Thoracic aorta (tissue), 2 donors: ENCODE measurements around the gene TNFAIP2. TPM values are rescaled to one million over a fixed set of nuclear protein-coding genes. Genes with fewer than 3 reads are reported as not detected.

Experiments
- ATAC-seq: fragments of 150-250 bp; one replicate; pipeline ENCODE4 v1.8.0; 2017; ENCODE audit warnings: low read depth; ENCODE audit not compliant: insufficient number of reproducible peaks, low FRiP score
- DNase-seq: peaks from one replicate; pipeline ENCODE4 v3.0.0-alpha.2; 2020; ENCODE audit warnings: low spot score
- H3K27ac ChIP-seq, 2 donors: fragments of 200-600 bp; sonication (generic); 1 replicate in 1 of 2; 2 replicates in 1 of 2; pipeline ENCODE4 v1.5.1; 2016; ENCODE audit warnings: mild to moderate bottlenecking in 2 of 2, moderate library complexity in 2 of 2
- H3K27me3 ChIP-seq: fragments of 200-600 bp; sonication (generic); replicated peaks from 2 replicates; pipeline ENCODE4 v1.6.0; 2016; ENCODE audit warnings: mild to moderate bottlenecking; ENCODE audit not compliant: insufficient read depth
- H3K36me3 ChIP-seq: fragments of 200-600 bp; sonication (generic); one replicate; pipeline ENCODE4 v1.5.1; 2016
- H3K4me1 ChIP-seq, 2 donors: fragments of 200-600 bp; sonication (generic); 1 replicate in 1 of 2; 2 replicates in 1 of 2; pipeline versions ENCODE4 v1.5.1 to v1.6.0; 2016; ENCODE audit warnings: low read depth in 2 of 2, mild to moderate bottlenecking in 1 of 2; ENCODE audit not compliant: control insufficient read depth in 1 of 2
- H3K4me3 ChIP-seq: fragments of 200-600 bp; sonication (generic); 2 replicates; pipeline ENCODE4 v1.5.1; 2016; ENCODE audit warnings: mild to moderate bottlenecking
- H3K9me3 ChIP-seq: fragments of 200-600 bp; sonication (generic); 2 replicates; pipeline ENCODE4 v1.5.1; 2016
- CTCF ChIP-seq: fragments of 200-600 bp; sonication (generic); IDR thresholded peaks from one replicate; pipeline ENCODE4 v1.5.1; 2019; ENCODE audit warnings: antibody characterized with exemption
- total RNA-seq, 2 donors: library from RNA; depleted of rRNA; stranded (reverse); fragments of >200 nt; gene quantifications; one replicate each; pipeline versions ENCODE4 v1.1.0 to v1.2.3, GENCODE V29; 2016

Gene TNFAIP2
- total RNA-seq, 2 donors from 2014 or later: 135 to 228 TPM

- Histone ChIP-seq H3K9me3 (no peaks in the 10 kb centered on the region), H3K36me3 (no peaks in the 10 kb centered on the region), H3K27me3 (peaks cover 19% of the 10 kb centered on the region), H3K4me3 (peak overlapping the region; percentile 7), H3K27ac (no peak overlapping the region), H3K4me1 (peaks cover 0 to 24% of the 10 kb centered on the region in 2 donors)
- DNase-seq: no peak
- no peak for TF ChIP-seq CTCF
- ATAC-seq: no peak
Observed at GRCh38 chr14:103101963-103102688, 21.1 kb upstream of the TNFAIP2 start.

GRCh38 chr14:103102689-103103260, 20.5 kb upstream of the TNFAIP2 start:
- no peaks in the 10 kb centered on the region for H3K36me3 ChIP-seq
- peaks cover 19% of the 10 kb centered on the region for H3K27me3 ChIP-seq
- no peaks in the 10 kb centered on the region for H3K9me3 ChIP-seq
- H3K27ac ChIP-seq: no peak overlapping the region
- peaks cover 0 to 24% of the 10 kb centered on the region in 2 donors for H3K4me1 ChIP-seq
- peak overlapping the region; percentile 7 for H3K4me3 ChIP-seq
- DNase-seq (no peak), ATAC-seq (no peak)
- TF ChIP-seq CTCF: no peak

- no peak for ATAC-seq
- Histone ChIP-seq H3K4me3 (peak overlapping the region; percentile 28), H3K9me3 (no peaks in the 10 kb centered on the region), H3K27me3 (peaks cover 19% of the 10 kb centered on the region), H3K4me1 (peaks cover 0 to 24% of the 10 kb centered on the region in 2 donors), H3K27ac (no peak overlapping the region), H3K36me3 (no peaks in the 10 kb centered on the region)
- no peak for TF ChIP-seq CTCF
- no peak for DNase-seq
Observed at GRCh38 chr14:103103461-103104388, 19.5 kb upstream of the TNFAIP2 start.

GRCh38 chr14:103104389-103104653, 18.9 kb upstream of the TNFAIP2 start:
- peaks cover 19% of the 10 kb centered on the region for H3K27me3 ChIP-seq
- DNase-seq (no peak), ATAC-seq (no peak)
- no peak overlapping the region for H3K27ac ChIP-seq
- no peaks in the 10 kb centered on the region for H3K36me3 ChIP-seq
- no peaks in the 10 kb centered on the region for H3K9me3 ChIP-seq
- H3K4me3 ChIP-seq: no peak overlapping the region
- no peak for TF ChIP-seq CTCF
- H3K4me1 ChIP-seq: peaks cover 0 to 24% of the 10 kb centered on the region in 2 donors
